OCI-LY1 (cell line): ENCODE measurements around the gene RC3H2.

Experiments used
- H2AFZ ChIP-seq: fragments of 200-600 bp; sonication (generic), shearing (Covaris generic); 2 replicates; pipeline ENCODE4 v1.6.0; 2014; ENCODE audit warnings: antibody characterized with exemption, mild to moderate bottlenecking, low read length
- H3F3A ChIP-seq: fragments of 200-600 bp; sonication (generic), shearing (Covaris generic); 2 replicates; pipeline ENCODE4 v1.6.0; 2014; ENCODE audit warnings: mild to moderate bottlenecking, antibody characterized with exemption, low read length, moderate library complexity; ENCODE audit not compliant: insufficient read depth
- H3K27ac ChIP-seq: fragments of 200-600 bp; sonication (generic); 2 replicates; pipeline ENCODE4 v1.5.1; 2014; ENCODE audit warnings: low read length, mixed run types, mild to moderate bottlenecking, low read depth; ENCODE audit not compliant: poor library complexity, severe bottlenecking
- H3K27me3 ChIP-seq: fragments of 200-600 bp; sonication (generic); 2 replicates; pipeline ENCODE4 v1.6.0; 2014; ENCODE audit warnings: antibody characterized with exemption, mild to moderate bottlenecking, low read length, moderate library complexity; ENCODE audit not compliant: insufficient read depth
- H3K36me3 ChIP-seq: fragments of 200-600 bp; sonication (generic); 2 replicates; pipeline ENCODE4 v1.6.1; 2014; ENCODE audit warnings: mild to moderate bottlenecking, antibody characterized with exemption, low read length, moderate library complexity, mixed read lengths; ENCODE audit not compliant: insufficient read depth
- H3K4me1 ChIP-seq: fragments of 200-600 bp; sonication (generic); 2 replicates; pipeline ENCODE4 v1.5.1; 2014; ENCODE audit warnings: mild to moderate bottlenecking, low read length, moderate library complexity; ENCODE audit not compliant: insufficient read depth, severe bottlenecking
- H3K4me2 ChIP-seq: fragments of 200-600 bp; sonication (generic), shearing (Covaris generic); 2 replicates; pipeline ENCODE4 v1.6.1; 2014; ENCODE audit warnings: low read length
- H3K4me3 ChIP-seq: fragments of 200-600 bp; sonication (generic); 2 replicates; pipeline ENCODE4 v1.5.1; 2014; ENCODE audit warnings: low read length, low read depth, mild to moderate bottlenecking, mixed read lengths; ENCODE audit not compliant: poor library complexity, severe bottlenecking
- H3K79me2 ChIP-seq: fragments of 200-600 bp; shearing (Covaris generic); 2 replicates; pipeline ENCODE4 v1.6.1; 2016; ENCODE audit warnings: mixed run types, low read length, mixed read lengths; ENCODE audit not compliant: insufficient read depth
- H3K9ac ChIP-seq: fragments of 200-600 bp; sonication (generic), shearing (Covaris generic); 2 replicates; pipeline ENCODE4 v1.6.1; 2014; ENCODE audit warnings: mild to moderate bottlenecking, low read length, mixed read lengths
- H3K9me2 ChIP-seq: fragments of 200-600 bp; sonication (generic), shearing (Covaris generic); 2 replicates; pipeline ENCODE4 v1.6.1; 2014; ENCODE audit warnings: low read depth, mild to moderate bottlenecking, low read length, mixed read lengths
- H3K9me3 ChIP-seq: fragments of 200-600 bp; shearing (Covaris generic); 2 replicates; pipeline ENCODE4 v1.6.1; 2014; ENCODE audit warnings: low read length, mixed read lengths
- H4K20me1 ChIP-seq: fragments of 200-600 bp; sonication (generic), shearing (Covaris generic); 2 replicates; pipeline ENCODE4 v1.6.0; 2016; ENCODE audit warnings: mild to moderate bottlenecking, low read length; ENCODE audit not compliant: insufficient read depth
- CTCF ChIP-seq: fragments of 200-600 bp; sonication (generic), shearing (Covaris generic); IDR thresholded peaks from 2 replicates; pipeline ENCODE4 v1.5.1; 2017; ENCODE audit warnings: mild to moderate bottlenecking, antibody characterized with exemption, low read length, moderate library complexity, mixed read lengths
- EZH2 ChIP-seq: fragments of 200-600 bp; sonication (generic), shearing (Covaris generic); IDR thresholded peaks from 2 replicates; pipeline ENCODE4 v1.8.0; 2017; ENCODE audit warnings: borderline replicate concordance, mixed run types, mild to moderate bottlenecking, antibody characterized with exemption, low read length, moderate library complexity, mixed read lengths

RC3H2 gene

DNA sequence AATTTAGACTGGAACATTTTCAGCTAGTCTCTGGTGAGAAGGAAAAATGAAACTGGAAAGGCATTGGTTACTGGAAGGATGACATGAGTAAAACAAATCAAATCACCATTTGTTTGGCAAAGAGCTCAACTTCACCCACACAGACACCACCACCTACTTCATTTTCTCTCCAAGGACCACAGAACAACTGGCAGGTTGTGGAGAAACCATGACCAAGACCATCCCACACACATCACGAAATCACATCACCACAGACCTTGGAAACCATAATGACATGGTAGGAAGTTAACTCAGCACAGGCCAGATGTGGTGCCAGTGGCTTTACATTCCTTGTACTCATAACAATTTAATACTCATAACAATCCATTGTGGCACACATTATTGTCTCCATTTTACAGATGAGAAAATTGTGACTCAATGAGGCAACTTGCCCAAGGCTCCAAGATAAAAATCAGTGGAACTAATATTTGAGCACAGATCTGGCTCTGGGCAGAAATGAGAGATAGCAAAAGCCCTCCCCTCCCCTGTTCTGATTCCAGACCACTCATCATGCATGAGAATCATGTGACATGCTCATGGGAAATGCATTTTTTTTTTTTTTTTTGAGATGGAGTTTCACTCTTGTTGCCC, 97.8 kb downstream of the RC3H2 start:
- Histone ChIP-seq H3K27me3 (no peaks in the 10 kb centered on the region), H2AFZ (no peak overlapping the region), H3K36me3 (no peaks in the 10 kb centered on the region), H3K4me3 (no peak overlapping the region), H3K9me2 (no peaks in the 10 kb centered on the region), H3K27ac (no peak overlapping the region), H3K9ac (no peak overlapping the region), H3F3A (no peaks in the 10 kb centered on the region), H3K79me2 (no peaks in the 10 kb centered on the region), H3K9me3 (no peaks in the 10 kb centered on the region), H3K4me2 (no peak overlapping the region), H3K4me1 (no peaks in the 10 kb centered on the region), H4K20me1 (no peaks in the 10 kb centered on the region)
- TF ChIP-seq EZH2 (no peak), CTCF (no peak)

- H3F3A ChIP-seq, result no peaks in the 10 kb centered on the region
- no peak overlapping the region for H3K4me3 ChIP-seq
- no peaks in the 10 kb centered on the region for H3K4me1 ChIP-seq
- no peaks in the 10 kb centered on the region for H3K9me3 ChIP-seq
- TF ChIP-seq EZH2 (no peak), CTCF (no peak)
- H2AFZ ChIP-seq, result no peak overlapping the region
- no peaks in the 10 kb centered on the region for H3K36me3 ChIP-seq
- H3K9ac ChIP-seq, result no peak overlapping the region
- H3K9me2 ChIP-seq, result no peaks in the 10 kb centered on the region
- no peak overlapping the region for H3K27ac ChIP-seq
- no peaks in the 10 kb centered on the region for H4K20me1 ChIP-seq
- no peaks in the 10 kb centered on the region for H3K27me3 ChIP-seq
- H3K79me2 ChIP-seq, result no peaks in the 10 kb centered on the region
- H3K4me2 ChIP-seq, result no peak overlapping the region
Measured at GRCh38 chr9:122806661-122807060, 98.5 kb downstream of the RC3H2 start.

- no peak within 1 kb of the TSS for H3K4me3 ChIP-seq
- no peaks in the 10 kb centered on the region for H3K79me2 ChIP-seq
- H3K36me3 ChIP-seq, result no peaks in the 10 kb centered on the region
- H3K27me3 ChIP-seq, result no peaks in the 10 kb centered on the region
- H3K27ac ChIP-seq, result no peak within 1 kb of the TSS
- no peak within 1 kb of the TSS for H2AFZ ChIP-seq
- no peaks in the 10 kb centered on the region for H3F3A ChIP-seq
- H4K20me1 ChIP-seq, result no peaks in the 10 kb centered on the region
- no peaks in the 10 kb centered on the region for H3K4me1 ChIP-seq
- no peak for TF ChIP-seq EZH2
- no peak for TF ChIP-seq CTCF
- H3K9ac ChIP-seq, result no peak within 1 kb of the TSS
- no peaks in the 10 kb centered on the region for H3K9me3 ChIP-seq
- H3K4me2 ChIP-seq, result no peak within 1 kb of the TSS
- H3K9me2 ChIP-seq, result no peaks in the 10 kb centered on the region
Measured at GRCh38 chr9:122800066-122801060, 104.8 kb downstream of the RC3H2 start, which contains the start of gene OR1K1. TSS of gene OR1K1 (plus strand) at chr9:122800123. CDS start at chr9:122800123, 0 bp downstream.
